GM12878 (cell line): Measurements from ENCODE around the gene CAPSL. TPM values are rescaled to one million over a fixed set of nuclear protein-coding genes. Genes with fewer than 3 reads are reported as not detected.

ENCODE experiments used
- BCL3 ChIP-seq: IDR thresholded peaks from 2 replicates; pipeline ENCODE4 v1.6.1; 2011; ENCODE audit warnings: borderline replicate concordance, low read depth, mild to moderate bottlenecking, moderate library complexity, low read length; ENCODE audit not compliant: insufficient read depth, poor library complexity, severe bottlenecking
- BHLHE40 ChIP-seq, 2 experiments: fragments of 450-650 bp in 1 of 2; IDR thresholded peaks; 2 replicates each; pipeline ENCODE4 v1.6.1; 2011 to 2017; ENCODE audit warnings: low read depth in 2 of 2, borderline replicate concordance in 1 of 2, improper control_type of control experiment in 1 of 2, low read length in 1 of 2, mild to moderate bottlenecking in 1 of 2
- CHD2 ChIP-seq: IDR thresholded peaks from 2 replicates; pipeline ENCODE4 v1.6.1; 2011; ENCODE audit warnings: low read depth, low read length, improper control_type of control experiment, borderline replicate concordance
- ESRRA ChIP-seq: IDR thresholded peaks from 2 replicates; pipeline ENCODE4 v1.6.1; 2012; ENCODE audit warnings: mild to moderate bottlenecking, low read length, improper control_type of control experiment
- EZH2 ChIP-seq: IDR thresholded peaks from 2 replicates; pipeline ENCODE4 v1.6.1; 2012; ENCODE audit warnings: low read depth, mild to moderate bottlenecking, control low read depth, inconsistent platforms, low read length, borderline replicate concordance; ENCODE audit not compliant: control insufficient read depth
- FOXK2 ChIP-seq: fragments of 450-650 bp; IDR thresholded peaks from 2 replicates; pipeline ENCODE4 v1.6.1; 2017; ENCODE audit warnings: mild to moderate bottlenecking, moderate library complexity
- FOXM1 ChIP-seq: IDR thresholded peaks from 2 replicates; pipeline ENCODE4 v1.6.1; 2012; ENCODE audit warnings: low read depth, mild to moderate bottlenecking, inconsistent platforms, low read length, moderate library complexity
- HDAC2 ChIP-seq: fragments of 200-600 bp; sonication (generic); IDR thresholded peaks from 2 replicates; pipeline ENCODE4 v1.6.1; 2017
- HSF1 ChIP-seq: fragments of 150-350 bp; IDR thresholded peaks from 2 replicates; pipeline ENCODE4 v1.6.1; 2014; ENCODE audit warnings: mild to moderate bottlenecking, low read depth, low read length
- IRF3 ChIP-seq: fragments of 450-650 bp; IDR thresholded peaks from 2 replicates; pipeline ENCODE4 v1.6.1; 2014; ENCODE audit warnings: mild to moderate bottlenecking
- JUNB ChIP-seq: IDR thresholded peaks from 2 replicates; pipeline ENCODE4 v1.6.1; 2016; ENCODE audit warnings: antibody characterized with exemption, mild to moderate bottlenecking
- NKRF ChIP-seq: fragments of 450-650 bp; conservative IDR thresholded peaks from 2 replicates; pipeline ENCODE4 v1.6.1; 2017; ENCODE audit warnings: mild to moderate bottlenecking, moderate library complexity
- NR2F1 ChIP-seq: fragments of 450-650 bp; conservative IDR thresholded peaks from 2 replicates; pipeline ENCODE4 v1.6.1; 2017; ENCODE audit warnings: mild to moderate bottlenecking
- POLR2A ChIP-seq: IDR thresholded peaks from 2 replicates; pipeline ENCODE4 v1.6.1; 2011; ENCODE audit warnings: low read depth, mild to moderate bottlenecking, low read length
- RAD51 ChIP-seq: fragments of 450-650 bp; IDR thresholded peaks from 2 replicates; pipeline ENCODE4 v1.6.1; 2016; ENCODE audit warnings: moderate library complexity, mild to moderate bottlenecking, inconsistent platforms
- SP1 ChIP-seq: IDR thresholded peaks from one replicate; pipeline ENCODE4 v1.6.1; 2011; ENCODE audit warnings: low read depth, low read length
- TAF1 ChIP-seq: IDR thresholded peaks from 2 replicates; pipeline ENCODE4 v1.6.1; 2011; ENCODE audit warnings: mild to moderate bottlenecking, low read depth, low read length, borderline replicate concordance
- YY1 ChIP-seq: IDR thresholded peaks from 2 replicates; pipeline ENCODE4 v1.6.1; 2011; ENCODE audit warnings: low read depth, mild to moderate bottlenecking, low read length
- ZBTB4 ChIP-seq: fragments of 450-650 bp; formaldehyde crosslinking; IDR thresholded peaks from 2 replicates; pipeline ENCODE4 v1.4.0; 2022; ENCODE audit warnings: mild to moderate bottlenecking, moderate library complexity
- ZNF207 ChIP-seq: fragments of 450-650 bp; IDR thresholded peaks from 2 replicates; pipeline ENCODE4 v1.6.1; 2014; ENCODE audit warnings: antibody characterized with exemption, mild to moderate bottlenecking, borderline replicate concordance
- polyA plus RNA-seq, 11 experiments: library from polyadenylated mRNA; depleted of rRNA in 4 of 11; unstranded in 6 of 11; stranded (reverse) in 5 of 11; fragments of >200 nt; fragmentation: Nextera tagmentation in 4 of 11; fragmentation: Illumina TruSeq in 1 of 11; extraction: Ambion mirVana in 4 of 11; extraction: Trizol in 1 of 11; gene quantifications; 1 replicate in 1 of 11; 2 replicates in 10 of 11; pipeline versions ENCODE4 v1.2.1 to v1.2.3, GENCODE V29; 2011 to 2016; ENCODE audit warnings: inconsistent platforms in 2 of 11, missing spikeins in 2 of 11, low read depth in 1 of 11
- total RNA-seq, 4 experiments: library from RNA; depleted of rRNA in 3 of 4; stranded (reverse); fragments of >200 nt in 3 of 4; fragmentation: Illumina TruSeq in 1 of 4; extraction: Trizol in 1 of 4; gene quantifications; 2 replicates each; pipeline versions ENCODE4 v1.2.1 to v1.2.3, GENCODE V29; 2013 to 2021

CAPSL gene
- total and polyA plus RNA-seq, 10 of the 15 experiments (the other 5 are each of a cell fraction or from before 2014, with no cell fraction given) = 0.19 to 0.57 (median 0.20) TPM; not detected in 7

- no peak for TF ChIP-seq HSF1
- no peak for TF ChIP-seq BCL3
- no peak for TF ChIP-seq NKRF
- TF ChIP-seq BHLHE40 (IDR thresholded peaks at IDR 0.05; ENCODE audit: borderline replicate concordance in 1 of 2, low read depth in 2 of 2, low read length in 1 of 2) = no peak
- peak; percentile 68 for TF ChIP-seq RAD51
- no peak for TF ChIP-seq YY1
- TF ChIP-seq TAF1 = no peak
- TF ChIP-seq JUNB = peak; percentile 88
- no peak for TF ChIP-seq ZBTB4 (CRISPR knock-in tag)
- TF ChIP-seq SP1 = no peak
- no peak for TF ChIP-seq ESRRA
- TF ChIP-seq FOXK2 = no peak
- TF ChIP-seq NR2F1 = peak; percentile 95
- TF ChIP-seq EZH2 = no peak
- no peak for TF ChIP-seq CHD2
- no peak for TF ChIP-seq HDAC2
- TF ChIP-seq ZNF207 = no peak
- TF ChIP-seq FOXM1 = no peak
- TF ChIP-seq IRF3 = no peak
- TF ChIP-seq POLR2A = no peak
Observed at GRCh38 chr5:35902046-35902672, 36.3 kb downstream of the CAPSL start (continued).
